K562 (cell line): ENCODE results near the gene SLC7A14. TPM values are rescaled to one million over a fixed set of nuclear protein-coding genes. Genes with fewer than 3 reads are reported as not detected.

ENCODE experiments used
- ATAC-seq: fragments of 200-7000 bp; cut with Tn5 transposase; 3 replicates; pipeline ENCODE4 v1.9.1; 2020; ENCODE audit warnings: moderate library complexity
- BruUV-seq: library from RNA; stranded (reverse); fragments of 400-500 nt; replicated peaks from 2 replicates; lab custom pipeline; 2021; lab: Mats Ljungman, UMichigan
- CTCF ChIA-PET: fragments of 300-600 bp; formaldehyde crosslinking; extraction: SDS; loops from one replicate; lab custom pipeline; 2021; ENCODE audit warnings: low intra/inter-chr PET ratio; lab: Yijun Ruan, JAX
- POLR2A ChIA-PET: fragments of 300-600, 350-650 bp; sonication (Branson Sonifier 250); formaldehyde crosslinking; extraction: SDS; loops from one replicate; lab custom pipeline; 2021; ENCODE audit warnings: antibody characterized with exemption, inconsistent platforms; lab: Yijun Ruan, JAX
- DNase-seq, 4 experiments: peaks; one replicate each; pipeline versions ENCODE4 v3.0.0 to v3.0.0-alpha.2; 2011 to 2018; ENCODE audit warnings: low spot score in 3 of 4, mixed read lengths in 3 of 4; ENCODE audit errors: extremely low read depth in 1 of 4
- FAIRE-seq: peaks from 2 replicates; lab custom pipeline; 2011; peaks lifted over from hg19 to GRCh38; lab: Jason Lieb, UNC
- H2AFZ ChIP-seq: 2 replicates; pipeline ENCODE4 v1.6.0; 2011; ENCODE audit warnings: low read depth, low read length, control low read depth, inconsistent platforms
- H3K27ac ChIP-seq: fragments of 200-600 bp; 3 replicates; pipeline ENCODE4 v1.8.0; 2011; ENCODE audit warnings: low read depth, mild to moderate bottlenecking, control low read depth, inconsistent platforms, low read length, moderate library complexity, mixed read lengths; ENCODE audit errors: extremely low read depth
- H3K27me3 ChIP-seq, 2 experiments: fragments of 300-600 bp in 1 of 2; 2 replicates in 1 of 2; 3 replicates in 1 of 2; pipeline versions ENCODE4 v1.6.0 to v1.8.0; 2011; ENCODE audit warnings: inconsistent platforms in 2 of 2, low read length in 2 of 2, mild to moderate bottlenecking in 1 of 2, mixed read lengths in 1 of 2, moderate library complexity in 1 of 2; ENCODE audit not compliant: control insufficient read depth in 2 of 2, insufficient read depth in 2 of 2
- H3K36me3 ChIP-seq: fragments of 300-600 bp; 3 replicates; pipeline ENCODE4 v1.8.0; 2011; ENCODE audit warnings: mild to moderate bottlenecking, low read length, inconsistent platforms; ENCODE audit not compliant: control insufficient read depth, insufficient read depth
- H3K4me1 ChIP-seq, 2 experiments: fragments of 200-600 bp in 1 of 2; replicated peaks in 1 of 2; 2 replicates in 1 of 2; 3 replicates in 1 of 2; pipeline versions ENCODE4 v1.5.1 to v1.8.0; 2011; ENCODE audit warnings: inconsistent platforms in 2 of 2, low read length in 2 of 2, mild to moderate bottlenecking in 1 of 2, mixed read lengths in 1 of 2, moderate library complexity in 1 of 2; ENCODE audit not compliant: control insufficient read depth in 2 of 2, insufficient read depth in 2 of 2
- H3K4me2 ChIP-seq: 2 replicates; pipeline ENCODE4 v1.6.1; 2011; ENCODE audit warnings: low read length, control low read depth, inconsistent platforms, mixed read lengths; ENCODE audit not compliant: insufficient read depth
- H3K4me3 ChIP-seq: fragments of 200-600 bp; sonication (generic), shearing (Covaris generic); 2 replicates; pipeline ENCODE4 v1.5.1; 2016; ENCODE audit warnings: control low read depth, inconsistent platforms
- H3K79me2 ChIP-seq: fragments of 200-600 bp; 3 replicates; pipeline ENCODE4 v1.8.0; 2011; ENCODE audit warnings: low read length, inconsistent platforms; ENCODE audit not compliant: control insufficient read depth, insufficient read depth
- H3K9ac ChIP-seq, 2 experiments: 2 replicates each; pipeline versions ENCODE4 v1.6.0 to v1.6.1; 2011; ENCODE audit warnings: low read depth in 2 of 2, low read length in 2 of 2, control low read depth in 1 of 2, inconsistent platforms in 1 of 2, mild to moderate bottlenecking in 1 of 2, mixed read lengths in 1 of 2; ENCODE audit not compliant: insufficient read depth in 1 of 2
- H3K9me1 ChIP-seq: one replicate; pipeline ENCODE4 v1.6.0; 2011; ENCODE audit warnings: inconsistent platforms, mild to moderate bottlenecking, low read length, moderate library complexity; ENCODE audit not compliant: control insufficient read depth, insufficient read depth
- H3K9me3 ChIP-seq: replicated peaks from 2 replicates; pipeline ENCODE4 v1.5.1; 2011; ENCODE audit warnings: low read depth, low read length, inconsistent platforms; ENCODE audit not compliant: control insufficient read depth, insufficient read depth
- H4K20me1 ChIP-seq: replicated peaks from 2 replicates; pipeline ENCODE4 v1.6.1; 2011; ENCODE audit warnings: low read length, inconsistent platforms, mixed read lengths; ENCODE audit not compliant: control insufficient read depth, insufficient read depth
- HDAC2 ChIP-seq: fragments of 450-650 bp; IDR thresholded peaks from 2 replicates; pipeline ENCODE4 v1.6.1; 2016; ENCODE audit warnings: mild to moderate bottlenecking
- KHSRP ChIP-seq: fragments of 450-650 bp; IDR thresholded peaks from 2 replicates; pipeline ENCODE4 v1.6.1; 2017
- MAZ ChIP-seq, 2 experiments: fragments of 450-650 bp in 1 of 2; sonication (generic) in 1 of 2; formaldehyde crosslinking; IDR thresholded peaks in 1 of 2; conservative IDR thresholded peaks in 1 of 2; 2 replicates each; pipeline versions ENCODE4 v1.4.0 to v1.5.0; 2020; ENCODE audit warnings: mild to moderate bottlenecking in 1 of 2, missing genetic modification reagents in 1 of 2
- MIER1 ChIP-seq: fragments of 450-650 bp; IDR thresholded peaks from 2 replicates; pipeline ENCODE4 v1.6.1; 2016; ENCODE audit warnings: antibody characterized with exemption, mild to moderate bottlenecking, low read depth
- POLR2B ChIP-seq: fragments of 450-650 bp; IDR thresholded peaks from 2 replicates; pipeline ENCODE4 v1.6.1; 2018; ENCODE audit warnings: low read depth; ENCODE audit not compliant: partially characterized antibody
- RFX1 ChIP-seq: fragments of 450-650 bp; IDR thresholded peaks from 2 replicates; pipeline ENCODE4 v1.6.1; 2016; ENCODE audit warnings: mild to moderate bottlenecking, moderate library complexity
- SAFB ChIP-seq: fragments of 200-400 bp; formaldehyde crosslinking; IDR thresholded peaks from 2 replicates; pipeline ENCODE4 v1.6.1; 2017; ENCODE audit warnings: low read depth, low read length, borderline replicate concordance
- SLC30A9 ChIP-seq: fragments of 250-450 bp; sonication (Bioruptor Pico); IDR thresholded peaks from 2 replicates; pipeline ENCODE4 v1.8.0; 2022; ENCODE audit warnings: mild to moderate bottlenecking, moderate library complexity
- SREBF1 ChIP-seq: fragments of 150-350 bp; IDR thresholded peaks from 2 replicates; pipeline ENCODE4 v1.6.1; 2014; ENCODE audit warnings: antibody characterized with exemption, low read depth, low read length, borderline replicate concordance
- TEAD1 ChIP-seq, 2 experiments: fragments of 450-650 bp in 1 of 2; sonication (generic) in 1 of 2; formaldehyde crosslinking; IDR thresholded peaks; 2 replicates each; pipeline versions ENCODE4 v1.4.0 to v1.8.0; 2020 to 2022; ENCODE audit warnings: mild to moderate bottlenecking in 2 of 2, missing genetic modification reagents in 1 of 2
- ZNF316 ChIP-seq: fragments of 450-650 bp; IDR thresholded peaks from 2 replicates; pipeline ENCODE4 v1.6.1; 2016
- ZNF586 ChIP-seq: fragments of 450-650 bp; formaldehyde crosslinking; conservative IDR thresholded peaks from 2 replicates; pipeline ENCODE4 v1.4.0; 2020; ENCODE audit warnings: mild to moderate bottlenecking, moderate library complexity
- ZNF589 ChIP-seq: fragments of 200-800 bp; sonication (Bioruptor generic); IDR thresholded peaks from 2 replicates; pipeline ENCODE4 v1.6.1; 2016; ENCODE audit warnings: low read depth, missing genetic modification characterization, missing compliant biosample characterization
- WGBS: fragments of 100-300 bp; shearing (Covaris generic); methylation state at CpG from one replicate; pipeline ENCODE4 v1.1.6; 2016; ENCODE audit warnings: low coverage, mixed read lengths; ENCODE audit not compliant: insufficient coverage; ENCODE audit errors: missing lambda C conversion rate; 5-methylcytosine and 5-hydroxymethylcytosine counted together
- in situ Hi-C: fragments of 300-500 bp; cut with MboI; formaldehyde crosslinking; loops from 4 replicates; pipeline ENCODE4 v1.15.0; 2018; ENCODE audit warnings: inconsistent platforms, mixed read lengths
- intact Hi-C: fragments of 100-400 bp; cut with micrococcal nuclease; formaldehyde crosslinking; loops from 2 replicates; pipeline ENCODE4 v1.14.2; 2022
- polyA plus RNA-seq, 8 experiments: library from polyadenylated mRNA; depleted of rRNA in 4 of 8; stranded (reverse) in 5 of 8; unstranded in 3 of 8; fragments of >200 nt; fragmentation: Nextera tagmentation in 2 of 8; fragmentation: Illumina TruSeq in 1 of 8; extraction: Ambion mirVana in 2 of 8; extraction: Trizol in 1 of 8; gene quantifications; 2 replicates each; pipeline versions ENCODE4 v1.2.1 to v1.2.3, GENCODE V29; 2011 to 2014; ENCODE audit warnings: inconsistent platforms in 1 of 8, missing spikeins in 1 of 8
- total RNA-seq, 7 experiments: library from RNA; depleted of rRNA in 6 of 7; stranded (reverse); fragments of >200 nt in 6 of 7; fragmentation: Illumina TruSeq in 2 of 7; extraction: Trizol in 2 of 7; gene quantifications; 2 replicates each; pipeline versions ENCODE4 v1.2.1 to v1.2.3, GENCODE V29; 2011 to 2021; ENCODE audit warnings: low replicate concordance in 1 of 7
- TF ChIP-seq, protein P1 (sequence below): fragments of 450-650 bp; IDR thresholded peaks from 2 replicates; pipeline ENCODE4 v1.6.1; 2014; ENCODE audit warnings: low read depth, mild to moderate bottlenecking, moderate library complexity, borderline replicate concordance
- TF ChIP-seq, protein P2 (sequence below): IDR thresholded peaks from 2 replicates; pipeline ENCODE4 v1.6.1; 2011; ENCODE audit warnings: borderline replicate concordance, low read depth, mild to moderate bottlenecking, moderate library complexity, low read length; ENCODE audit not compliant: insufficient read depth, poor library complexity, severe bottlenecking

The SLC7A14 gene
- total and polyA plus RNA-seq, 9 of the 15 experiments (the other 6 are each of a cell fraction or from before 2014, with no cell fraction given), result not detected

DNA sequence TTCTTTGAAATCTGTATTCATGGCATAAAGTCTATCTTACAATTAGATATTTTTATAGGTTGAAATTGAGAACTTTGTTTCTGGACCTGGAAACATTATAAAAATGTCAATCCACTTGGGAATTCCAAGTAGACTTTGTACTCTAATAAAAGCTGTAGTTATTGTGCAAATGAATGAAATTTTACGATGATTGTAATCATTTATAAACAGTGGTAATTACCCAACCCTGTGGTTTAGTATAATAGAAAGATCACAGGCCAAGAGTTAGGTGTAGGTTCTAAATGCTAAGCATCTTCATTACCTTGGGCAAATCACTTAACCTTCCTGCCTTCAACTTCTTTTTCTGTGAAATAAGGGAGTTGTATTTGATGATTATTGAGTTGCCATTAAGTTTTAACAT lies 13.2 kb upstream of the SLC7A14 start:
- Histone ChIP-seq H3K9ac (no peak overlapping the region), H3K9me1 (no peaks in the 10 kb centered on the region), H3K9me3 (no peaks in the 10 kb centered on the region), H3K4me3 (no peak overlapping the region), H3K36me3 (no peaks in the 10 kb centered on the region), H3K4me2 (no peak overlapping the region), H3K79me2 (no peaks in the 10 kb centered on the region), H2AFZ (no peak overlapping the region), H4K20me1 (no peaks in the 10 kb centered on the region), H3K27me3 (no peaks in the 10 kb centered on the region), H3K27ac (no peak overlapping the region), H3K4me1 (no peaks in the 10 kb centered on the region)
- POLR2A ChIA-PET, result no interaction called here
- TF ChIP-seq, protein P1, sequence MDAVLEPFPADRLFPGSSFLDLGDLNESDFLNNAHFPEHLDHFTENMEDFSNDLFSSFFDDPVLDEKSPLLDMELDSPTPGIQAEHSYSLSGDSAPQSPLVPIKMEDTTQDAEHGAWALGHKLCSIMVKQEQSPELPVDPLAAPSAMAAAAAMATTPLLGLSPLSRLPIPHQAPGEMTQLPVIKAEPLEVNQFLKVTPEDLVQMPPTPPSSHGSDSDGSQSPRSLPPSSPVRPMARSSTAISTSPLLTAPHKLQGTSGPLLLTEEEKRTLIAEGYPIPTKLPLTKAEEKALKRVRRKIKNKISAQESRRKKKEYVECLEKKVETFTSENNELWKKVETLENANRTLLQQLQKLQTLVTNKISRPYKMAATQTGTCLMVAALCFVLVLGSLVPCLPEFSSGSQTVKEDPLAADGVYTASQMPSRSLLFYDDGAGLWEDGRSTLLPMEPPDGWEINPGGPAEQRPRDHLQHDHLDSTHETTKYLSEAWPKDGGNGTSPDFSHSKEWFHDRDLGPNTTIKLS, result no peak
- TF ChIP-seq MIER1, result no peak
- TF ChIP-seq SAFB, result no peak
- TF ChIP-seq HDAC2, result no peak
- no peak for TF ChIP-seq ZNF589
- TF ChIP-seq SLC30A9 (CRISPR knock-in tag), result no peak
- no peak for TF ChIP-seq POLR2B
- no peak for TF ChIP-seq SREBF1
- TF ChIP-seq MAZ (CRISPR knock-in tag; conservative IDR thresholded peaks at IDR 0.05 in 1 of 2, IDR thresholded peaks at IDR 0.05 in 1 of 2), result no peak
- TF ChIP-seq, protein P2, sequence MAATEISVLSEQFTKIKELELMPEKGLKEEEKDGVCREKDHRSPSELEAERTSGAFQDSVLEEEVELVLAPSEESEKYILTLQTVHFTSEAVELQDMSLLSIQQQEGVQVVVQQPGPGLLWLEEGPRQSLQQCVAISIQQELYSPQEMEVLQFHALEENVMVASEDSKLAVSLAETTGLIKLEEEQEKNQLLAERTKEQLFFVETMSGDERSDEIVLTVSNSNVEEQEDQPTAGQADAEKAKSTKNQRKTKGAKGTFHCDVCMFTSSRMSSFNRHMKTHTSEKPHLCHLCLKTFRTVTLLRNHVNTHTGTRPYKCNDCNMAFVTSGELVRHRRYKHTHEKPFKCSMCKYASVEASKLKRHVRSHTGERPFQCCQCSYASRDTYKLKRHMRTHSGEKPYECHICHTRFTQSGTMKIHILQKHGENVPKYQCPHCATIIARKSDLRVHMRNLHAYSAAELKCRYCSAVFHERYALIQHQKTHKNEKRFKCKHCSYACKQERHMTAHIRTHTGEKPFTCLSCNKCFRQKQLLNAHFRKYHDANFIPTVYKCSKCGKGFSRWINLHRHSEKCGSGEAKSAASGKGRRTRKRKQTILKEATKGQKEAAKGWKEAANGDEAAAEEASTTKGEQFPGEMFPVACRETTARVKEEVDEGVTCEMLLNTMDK, result no peak
- TF ChIP-seq KHSRP, result no peak
- no peak for TF ChIP-seq ZNF586 (CRISPR knock-in tag)
- TF ChIP-seq ZNF316, result no peak
- no peak for TF ChIP-seq TEAD1 (CRISPR knock-in tag; IDR thresholded peaks at IDR 0.05)
- no peak for TF ChIP-seq RFX1
- no peak for DNase-seq
- BruUV-seq, result no TSS peak
- CTCF ChIA-PET, result no interaction called here
- no peak for ATAC-seq
- no peak for FAIRE-seq
- intact Hi-C loops (no loop called here), in situ Hi-C loops (no loop called here)
- 9% methylated on average over 1 of the region's 1 CpG for WGBS
